CD14-positive monocyte (primary cell): Measurements from ENCODE around the gene SAT2. TPM values are rescaled to one million over a fixed set of nuclear protein-coding genes. Genes with fewer than 3 reads are reported as not detected.

ENCODE experiments used
- DNase-seq, 3 donors: peaks; one replicate each; pipeline ENCODE4 v3.0.0-alpha.2; 2011 to 2022
- H2AFZ ChIP-seq: 2 replicates; pipeline ENCODE4 v1.6.0; 2012; ENCODE audit warnings: mild to moderate bottlenecking, low read depth, low read length, inconsistent platforms; ENCODE audit not compliant: insufficient read depth, poor library complexity, severe bottlenecking
- H3K27ac ChIP-seq, 2 donors: 1 replicate in 1 of 2; 2 replicates in 1 of 2; pipeline ENCODE4 v1.5.1; 2012 to 2013; ENCODE audit warnings: low read length in 2 of 2, control low read depth in 1 of 2, inconsistent platforms in 1 of 2, low read depth in 1 of 2, mild to moderate bottlenecking in 1 of 2
- H3K27me3 ChIP-seq, 2 donors: one replicate each; pipeline versions ENCODE4 v1.6.0 to v1.6.1; 2011 to 2013; ENCODE audit warnings: low read length in 2 of 2; ENCODE audit not compliant: control insufficient read depth in 2 of 2, insufficient read depth in 2 of 2
- H3K36me3 ChIP-seq, 2 donors: replicated peaks in 1 of 2; 1 replicate in 1 of 2; 2 replicates in 1 of 2; pipeline versions ENCODE4 v1.5.1 to v1.6.1; 2012 to 2013; ENCODE audit warnings: low read length in 2 of 2, control low read depth in 1 of 2, inconsistent platforms in 1 of 2, mild to moderate bottlenecking in 1 of 2; ENCODE audit not compliant: insufficient read depth in 2 of 2, control insufficient read depth in 1 of 2
- H3K4me1 ChIP-seq, 2 donors: 1 replicate in 1 of 2; 2 replicates in 1 of 2; pipeline versions ENCODE4 v1.5.1 to v1.6.1; 2012 to 2013; ENCODE audit warnings: low read length in 2 of 2, control low read depth in 1 of 2, inconsistent platforms in 1 of 2, mild to moderate bottlenecking in 1 of 2, moderate library complexity in 1 of 2; ENCODE audit not compliant: insufficient read depth in 2 of 2, control insufficient read depth in 1 of 2
- H3K4me2 ChIP-seq: replicated peaks from 2 replicates; pipeline ENCODE3; 2012; ENCODE audit warnings: low read length, moderate library complexity, mild to moderate bottlenecking; ENCODE audit not compliant: poor library complexity, severe bottlenecking; ENCODE audit errors: extremely low read depth
- H3K4me3 ChIP-seq, 3 experiments: fragments of 200-600 bp in 1 of 3; sonication (generic) in 1 of 3; replicated peaks in 1 of 3; 1 replicate in 2 of 3; 2 replicates in 1 of 3; pipeline ENCODE4 v1.5.1; 2011 to 2013; ENCODE audit warnings: low read length in 3 of 3, mild to moderate bottlenecking in 3 of 3, control low read depth in 2 of 3, low read depth in 2 of 3, inconsistent platforms in 1 of 3, moderate library complexity in 1 of 3
- H3K79me2 ChIP-seq: 2 replicates; pipeline ENCODE4 v1.6.0; 2012; ENCODE audit warnings: mild to moderate bottlenecking, control low read depth, inconsistent platforms, low read length, moderate library complexity; ENCODE audit not compliant: insufficient read depth
- H3K9ac ChIP-seq: 2 replicates; pipeline ENCODE4 v1.6.0; 2017; ENCODE audit warnings: low read length, mild to moderate bottlenecking; ENCODE audit not compliant: insufficient read depth, poor library complexity, severe bottlenecking
- H3K9me3 ChIP-seq, 2 donors: replicated peaks in 1 of 2; 1 replicate in 1 of 2; 2 replicates in 1 of 2; pipeline versions ENCODE4 v1.5.1 to v1.6.1; 2012 to 2013; ENCODE audit warnings: low read length in 2 of 2, control low read depth in 1 of 2; ENCODE audit not compliant: control insufficient read depth in 1 of 2, insufficient read depth in 1 of 2
- H4K20me1 ChIP-seq: 2 replicates; pipeline ENCODE4 v1.6.0; 2012; ENCODE audit warnings: mild to moderate bottlenecking, low read length, control low read depth, moderate library complexity; ENCODE audit not compliant: insufficient read depth
- H3K27ac Mint-ChIP-seq, 7 donors: one replicate each; pipeline ENCODE4 v1.8.0; 2020; ENCODE audit warnings: mild to moderate bottlenecking in 7 of 7, mixed read lengths in 7 of 7, moderate library complexity in 6 of 7, inconsistent platforms in 2 of 7
- H3K27me3 Mint-ChIP-seq, 3 donors: one replicate each; pipeline ENCODE4 v1.8.0; 2021 to 2022; ENCODE audit warnings: low read depth in 3 of 3, mild to moderate bottlenecking in 3 of 3, mixed read lengths in 3 of 3, moderate library complexity in 3 of 3, inconsistent platforms in 1 of 3
- H3K36me3 Mint-ChIP-seq, 2 donors: one replicate each; pipeline ENCODE4 v1.8.0; 2020; ENCODE audit warnings: mixed read lengths in 2 of 2, inconsistent platforms in 1 of 2, mild to moderate bottlenecking in 1 of 2
- H3K4me1 Mint-ChIP-seq: one replicate; pipeline ENCODE4 v1.8.0; 2020; ENCODE audit warnings: mild to moderate bottlenecking, mixed read lengths
- H3K4me3 Mint-ChIP-seq, 2 donors: one replicate each; pipeline ENCODE4 v1.8.0; 2020; ENCODE audit warnings: mild to moderate bottlenecking in 2 of 2, mixed read lengths in 2 of 2, moderate library complexity in 1 of 2
- H3K9me3 Mint-ChIP-seq, 7 donors: one replicate each; pipeline ENCODE4 v1.8.0; 2020 to 2022; ENCODE audit warnings: mixed read lengths in 7 of 7, mild to moderate bottlenecking in 6 of 7, moderate library complexity in 6 of 7, inconsistent platforms in 2 of 7
- whole genome bisulfite sequencing: methylation state at CpG from one replicate; pipeline ENCODE4 v1.1.5; 2013; ENCODE audit warnings: missing lambda C conversion rate; ENCODE audit not compliant: insufficient coverage; 5-methylcytosine and 5-hydroxymethylcytosine counted together
- intact Hi-C, 2 donors: fragments of 100-400 bp; cut with micrococcal nuclease; formaldehyde crosslinking; loops; one replicate each; pipeline versions ENCODE4 v1.15.0 to v1.15.1; 2023
- polyA plus RNA-seq, 3 donors: library from polyadenylated mRNA; depleted of rRNA in 1 of 3; unstranded in 2 of 3; stranded (reverse) in 1 of 3; fragments of 300-500 nt in 2 of 3; fragments of >200 nt in 1 of 3; fragmentation: Illumina TruSeq in 2 of 3; gene quantifications; 1 replicate in 2 of 3; 2 replicates in 1 of 3; pipeline ENCODE4 v1.2.3, GENCODE V29; 2012 to 2021
- TF ChIP-seq, protein P1 (sequence below): fragments of 200-600 bp; IDR thresholded peaks from one replicate; pipeline ENCODE4 v1.8.0; 2022; ENCODE audit warnings: antibody characterized with exemption, mild to moderate bottlenecking

SAT2 gene
- polyA plus RNA-seq, 3 donors, result 83.4 to 155 (median 89.8) TPM

DNA sequence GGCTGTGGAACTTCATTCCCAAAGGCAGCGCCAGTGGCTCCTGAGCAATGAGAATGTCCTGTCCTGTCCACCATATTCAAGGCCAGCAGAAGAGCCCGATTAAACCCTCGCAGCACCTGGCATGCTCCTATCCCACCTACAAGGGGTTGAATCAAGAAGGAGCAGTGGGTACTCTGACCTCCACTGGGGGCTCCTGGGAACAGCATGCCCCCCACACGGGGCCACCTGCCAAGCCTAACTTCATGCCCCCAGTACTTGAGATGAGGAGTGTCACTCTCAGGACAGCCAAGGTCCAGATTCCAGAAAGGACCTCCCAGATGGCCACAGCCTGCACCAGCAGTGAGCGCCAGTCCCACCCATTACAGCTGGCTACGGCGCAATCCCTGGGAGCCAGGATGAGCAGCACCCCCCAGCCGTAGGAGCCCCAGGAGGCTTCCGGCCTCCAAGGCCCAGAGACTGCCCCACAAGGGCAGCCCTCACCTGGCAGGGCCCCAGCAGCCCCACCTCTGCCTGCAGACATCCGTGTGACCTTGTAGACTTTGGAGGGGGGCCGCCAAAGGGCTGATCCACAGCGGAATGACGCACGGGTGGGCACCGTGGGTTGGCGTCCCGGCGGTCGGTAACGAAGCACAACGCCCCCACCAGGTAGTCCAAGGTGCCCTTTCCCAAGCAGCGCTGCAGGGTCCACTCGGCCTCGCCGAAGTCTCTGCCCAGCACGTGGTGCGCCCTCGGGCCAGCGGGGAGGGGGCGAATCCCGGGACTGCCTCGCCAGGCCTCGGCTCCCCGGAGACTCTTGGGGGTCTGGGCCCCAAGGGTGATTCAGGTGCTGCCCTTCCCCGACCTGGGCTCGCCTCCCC is 45.0 kb downstream of the SAT2 start:
- intact Hi-C loops, result loop anchor here (5.0 kb wide), 2 partner anchors 145 to 275 kb away; partner anchors contain the start of genes EIF5A (in 1 of the 2), FGF11 (in 1 of the 2) and TMEM102 (in 1 of the 2)
- TF ChIP-seq, protein P1, sequence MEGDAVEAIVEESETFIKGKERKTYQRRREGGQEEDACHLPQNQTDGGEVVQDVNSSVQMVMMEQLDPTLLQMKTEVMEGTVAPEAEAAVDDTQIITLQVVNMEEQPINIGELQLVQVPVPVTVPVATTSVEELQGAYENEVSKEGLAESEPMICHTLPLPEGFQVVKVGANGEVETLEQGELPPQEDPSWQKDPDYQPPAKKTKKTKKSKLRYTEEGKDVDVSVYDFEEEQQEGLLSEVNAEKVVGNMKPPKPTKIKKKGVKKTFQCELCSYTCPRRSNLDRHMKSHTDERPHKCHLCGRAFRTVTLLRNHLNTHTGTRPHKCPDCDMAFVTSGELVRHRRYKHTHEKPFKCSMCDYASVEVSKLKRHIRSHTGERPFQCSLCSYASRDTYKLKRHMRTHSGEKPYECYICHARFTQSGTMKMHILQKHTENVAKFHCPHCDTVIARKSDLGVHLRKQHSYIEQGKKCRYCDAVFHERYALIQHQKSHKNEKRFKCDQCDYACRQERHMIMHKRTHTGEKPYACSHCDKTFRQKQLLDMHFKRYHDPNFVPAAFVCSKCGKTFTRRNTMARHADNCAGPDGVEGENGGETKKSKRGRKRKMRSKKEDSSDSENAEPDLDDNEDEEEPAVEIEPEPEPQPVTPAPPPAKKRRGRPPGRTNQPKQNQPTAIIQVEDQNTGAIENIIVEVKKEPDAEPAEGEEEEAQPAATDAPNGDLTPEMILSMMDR, result no peak
- peak overlapping the region; percentile 97 for H3K9ac ChIP-seq
- peaks cover 23 to 25% of the 10 kb centered on the region in 2 donors for H3K36me3 ChIP-seq
- H3K9me3 ChIP-seq, result no peaks in the 10 kb centered on the region
- Mint-ChIP-seq H3K36me3 (peaks cover 54 to 67% of the 10 kb centered on the region in 2 donors), H3K4me3 (peak overlapping the region; percentile 90 to 98), H3K27ac (peak overlapping the region; percentile 98 to 100 (median 100)), H3K4me1 (peaks cover 70% of the 10 kb centered on the region), H3K9me3 (peaks cover 0 to 6% (median 0%) of the 10 kb centered on the region in 7 donors), H3K27me3 (peaks cover 0 to 6% (median 2%) of the 10 kb centered on the region in 3 donors)
- H3K27ac ChIP-seq, result peak overlapping the region; percentile 99
- no peak overlapping the region for H2AFZ ChIP-seq
- peaks cover 74 to 91% of the 10 kb centered on the region in 2 donors for H3K4me1 ChIP-seq
- 88% methylated on average over 31 of the region's 36 CpGs for WGBS
- peak overlapping the region; percentile 82 to 98 (median 91) for H3K4me3 ChIP-seq
- peak overlapping the region; percentile 99 for H3K4me2 ChIP-seq
- H3K79me2 ChIP-seq, result peaks cover 77% of the 10 kb centered on the region
- DNase-seq, result no peak
- no peaks in the 10 kb centered on the region for H3K27me3 ChIP-seq
- H4K20me1 ChIP-seq, result peaks cover 51% of the 10 kb centered on the region
